D721Med (cell line): ENCODE measurements around the gene IL19.

Source experiments
- DNase-seq: peaks from one replicate; pipeline ENCODE4 v3.0.0; 2011; ENCODE audit warnings: low spot score; ENCODE audit not compliant: insufficient read length
- FAIRE-seq: peaks from 2 replicates; lab custom pipeline; 2011; peaks lifted over from hg19 to GRCh38; lab: Jason Lieb, UNC
- CTCF ChIP-seq: IDR thresholded peaks from 2 replicates; pipeline ENCODE4 v1.5.1; 2012; ENCODE audit warnings: mild to moderate bottlenecking, control low read depth; ENCODE audit not compliant: insufficient read depth; ENCODE audit errors: missing control alignments

The IL19 gene

GRCh38 chr1:206727981-206728696, 42.4 kb upstream of the IL19 start:
- no peak for DNase-seq
- FAIRE-seq, result no peak
- no peak for TF ChIP-seq CTCF

GRCh38 chr1:206728697-206728987, 41.9 kb upstream of the IL19 start:
- DNase-seq, result no peak
- no peak for TF ChIP-seq CTCF
- FAIRE-seq, result no peak

GRCh38 chr1:206729050-206729449, 41.5 kb upstream of the IL19 start:
- FAIRE-seq (no peak), DNase-seq (no peak)

GRCh38 chr1:206729507-206729906, 41.1 kb upstream of the IL19 start:
- no peak for FAIRE-seq
- no peak for TF ChIP-seq CTCF
- DNase-seq, result no peak

More at GRCh38 chr1:206729050-206729449, 41.5 kb upstream of the IL19 start:
- no peak for TF ChIP-seq CTCF

- DNase-seq (no peak), FAIRE-seq (no peak)
- TF ChIP-seq CTCF, result no peak
Measured at GRCh38 chr1:206732508-206732907, 38.1 kb upstream of the IL19 start.

GRCh38 chr1:206732992-206733391, 37.6 kb upstream of the IL19 start:
- FAIRE-seq (no peak), DNase-seq (no peak)
- TF ChIP-seq CTCF, result no peak

GRCh38 chr1:206734499-206735142, 36.0 kb upstream of the IL19 start:
- peak; percentile 43 for TF ChIP-seq CTCF
- FAIRE-seq (no peak), DNase-seq (no peak)
